HG02588 (cell line): ENCODE results near the gene TUFT1.
"Not testable (repeated sequence)": the region's sequence is repeated elsewhere in the genome, so short reads cannot be mapped to it uniquely, and the experiment has no call there.

ENCODE experiments used
- ATAC-seq: cut with Tn5 transposase; IDR thresholded peaks from one replicate; pipeline ENCODE4 v1.9.1; 2021; ENCODE audit warnings: mild to moderate bottlenecking, moderate library complexity; ENCODE audit not compliant: unreplicated experiment

TUFT1 gene

GRCh38 chr1:151578941-151579340 lies 38.8 kb downstream of the TUFT1 start:
- no peak for ATAC-seq

- no peak for ATAC-seq
Observed at GRCh38 chr1:151579436-151580225, 39.5 kb downstream of the TUFT1 start.

GRCh38 chr1:151581451-151581850 lies 41.3 kb downstream of the TUFT1 start:
- no peak for ATAC-seq

- no peak for ATAC-seq
Observed at GRCh38 chr1:151581921-151582320, 41.8 kb downstream of the TUFT1 start.

- no peak for ATAC-seq
Observed at GRCh38 chr1:151583796-151584195, 43.7 kb downstream of the TUFT1 start.

GRCh38 chr1:151584278-151584677 lies 44.2 kb downstream of the TUFT1 start:
- ATAC-seq: no peak

- ATAC-seq: no peak
Observed at GRCh38 chr1:151584780-151585179, 44.7 kb downstream of the TUFT1 start.

- ATAC-seq: no peak
Observed at GRCh38 chr1:151585622-151586021, 45.5 kb downstream of the TUFT1 start.

- ATAC-seq: no peak
Observed at GRCh38 chr1:151590961-151591360, 50.9 kb downstream of the TUFT1 start.

- ATAC-seq: no peak
Observed at GRCh38 chr1:151593730-151594129, 53.6 kb downstream of the TUFT1 start.

GRCh38 chr1:151594143-151594625 lies 54.1 kb downstream of the TUFT1 start:
- peak; percentile 58 for ATAC-seq

- no peak for ATAC-seq
Observed at GRCh38 chr1:151596166-151596953, 56.3 kb downstream of the TUFT1 start.

GRCh38 chr1:151602550-151602949 lies 62.4 kb downstream of the TUFT1 start:
- not testable (repeated sequence) for ATAC-seq

GRCh38 chr1:151604291-151604690 lies 64.2 kb downstream of the TUFT1 start:
- ATAC-seq: no peak

- ATAC-seq: no peak
Observed at GRCh38 chr1:151606384-151606783, 66.3 kb downstream of the TUFT1 start.

GRCh38 chr1:151606857-151607256 lies 66.7 kb downstream of the TUFT1 start:
- ATAC-seq: no peak

- ATAC-seq: no peak
Observed at GRCh38 chr1:151610142-151610541, 70.0 kb downstream of the TUFT1 start.

GRCh38 chr1:151611288-151611790 lies 71.2 kb downstream of the TUFT1 start:
- ATAC-seq: no peak

- peak; percentile 89 for ATAC-seq
Observed at GRCh38 chr1:151611832-151612500, 71.9 kb downstream of the TUFT1 start, which contains the start of gene SNX27. Gene SNX27 (plus strand): TSS chr1:151612050. CDS start chr1:151612202, 152 bp downstream.

- ATAC-seq: peak; percentile 16
Observed at GRCh38 chr1:151612501-151613281, 72.6 kb downstream of the TUFT1 start.
